Neutrophil (primary cell): Measurements from ENCODE around the gene COL2A1.

Experiments
- H3K27ac ChIP-seq: fragments of 200-600 bp; sonication (generic); 2 replicates; pipeline ENCODE4 v1.5.1; 2016; ENCODE audit warnings: mild to moderate bottlenecking, moderate library complexity
- H3K27me3 ChIP-seq: fragments of 200-600 bp; sonication (generic); 2 replicates; pipeline ENCODE4 v1.6.0; 2016; ENCODE audit warnings: mild to moderate bottlenecking
- H3K36me3 ChIP-seq: fragments of 200-600 bp; sonication (generic); 2 replicates; pipeline ENCODE4 v1.5.1; 2017
- H3K4me1 ChIP-seq, 2 experiments: fragments of 200-600 bp in 1 of 2; sonication (generic) in 1 of 2; 1 replicate in 1 of 2; 2 replicates in 1 of 2; pipeline versions ENCODE4 v1.5.1 to v1.6.1; 2013 to 2016; ENCODE audit warnings: low read depth in 1 of 2, low read length in 1 of 2, mild to moderate bottlenecking in 1 of 2, moderate library complexity in 1 of 2; ENCODE audit not compliant: control insufficient read depth in 1 of 2, insufficient read depth in 1 of 2
- H3K4me3 ChIP-seq, 2 experiments: fragments of 200-600 bp in 1 of 2; sonication (generic) in 1 of 2; 1 replicate in 1 of 2; 2 replicates in 1 of 2; pipeline ENCODE4 v1.5.1; 2013 to 2016; ENCODE audit warnings: low read depth in 1 of 2, low read length in 1 of 2, mild to moderate bottlenecking in 1 of 2, moderate library complexity in 1 of 2
- H3K9me3 ChIP-seq: fragments of 200-600 bp; sonication (generic); 2 replicates; pipeline ENCODE4 v1.5.1; 2016
- TF ChIP-seq, protein P1 (sequence below): fragments of 200-600 bp; sonication (generic); IDR thresholded peaks from 2 replicates; pipeline ENCODE4 v1.5.1; 2016; ENCODE audit warnings: antibody characterized with exemption

The COL2A1 gene

DNA sequence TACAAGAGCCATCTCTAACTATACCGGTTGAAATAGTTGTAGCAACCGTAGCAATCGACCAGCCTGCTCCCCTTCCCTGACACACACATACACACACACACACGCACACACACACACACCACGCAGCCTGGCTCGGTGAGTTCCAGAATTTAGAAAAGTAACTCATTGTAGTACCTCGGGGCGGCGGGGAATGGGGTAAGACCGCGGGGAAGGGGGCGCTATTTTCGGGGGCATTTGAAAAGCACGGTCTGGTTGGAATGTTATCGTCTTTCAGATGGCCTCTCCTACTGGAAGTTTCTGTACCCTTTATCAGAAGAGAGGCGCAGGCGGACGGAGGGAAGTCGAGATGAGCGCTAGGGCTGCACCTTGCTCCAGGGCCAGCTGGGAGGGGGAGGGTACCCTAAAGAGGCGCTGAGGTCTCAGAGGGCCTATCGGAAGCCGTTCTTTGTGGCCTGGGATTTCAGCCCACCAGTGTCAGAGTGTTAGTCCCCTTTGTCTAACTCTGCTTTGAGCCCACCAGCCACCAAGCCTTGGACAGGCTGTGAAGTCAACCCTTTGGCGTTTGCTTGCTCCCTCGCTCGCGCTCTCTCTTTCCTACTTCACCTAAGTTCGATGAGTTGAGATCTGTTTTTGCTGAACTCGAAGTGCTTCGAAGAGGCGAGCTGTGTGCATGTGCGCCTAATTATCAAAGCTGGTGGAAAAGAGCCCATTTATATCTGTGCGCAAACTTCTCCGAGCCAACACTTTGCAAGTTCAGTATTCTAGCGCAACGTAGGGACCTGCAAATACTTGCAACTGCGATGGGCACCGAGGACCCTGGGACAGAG lies 837 bp downstream of the COL2A1 start:
- TF ChIP-seq, protein P1, sequence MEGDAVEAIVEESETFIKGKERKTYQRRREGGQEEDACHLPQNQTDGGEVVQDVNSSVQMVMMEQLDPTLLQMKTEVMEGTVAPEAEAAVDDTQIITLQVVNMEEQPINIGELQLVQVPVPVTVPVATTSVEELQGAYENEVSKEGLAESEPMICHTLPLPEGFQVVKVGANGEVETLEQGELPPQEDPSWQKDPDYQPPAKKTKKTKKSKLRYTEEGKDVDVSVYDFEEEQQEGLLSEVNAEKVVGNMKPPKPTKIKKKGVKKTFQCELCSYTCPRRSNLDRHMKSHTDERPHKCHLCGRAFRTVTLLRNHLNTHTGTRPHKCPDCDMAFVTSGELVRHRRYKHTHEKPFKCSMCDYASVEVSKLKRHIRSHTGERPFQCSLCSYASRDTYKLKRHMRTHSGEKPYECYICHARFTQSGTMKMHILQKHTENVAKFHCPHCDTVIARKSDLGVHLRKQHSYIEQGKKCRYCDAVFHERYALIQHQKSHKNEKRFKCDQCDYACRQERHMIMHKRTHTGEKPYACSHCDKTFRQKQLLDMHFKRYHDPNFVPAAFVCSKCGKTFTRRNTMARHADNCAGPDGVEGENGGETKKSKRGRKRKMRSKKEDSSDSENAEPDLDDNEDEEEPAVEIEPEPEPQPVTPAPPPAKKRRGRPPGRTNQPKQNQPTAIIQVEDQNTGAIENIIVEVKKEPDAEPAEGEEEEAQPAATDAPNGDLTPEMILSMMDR = no peak
- H3K4me3 ChIP-seq = no peak overlapping the region
- H3K36me3 ChIP-seq = no peaks in the 10 kb centered on the region
- H3K27me3 ChIP-seq = peaks cover 100% of the 10 kb centered on the region
- H3K27ac ChIP-seq = no peak overlapping the region
- no peaks in the 10 kb centered on the region for H3K9me3 ChIP-seq
- peaks cover 13 to 16% of the 10 kb centered on the region in 2 experiments for H3K4me1 ChIP-seq

DNA sequence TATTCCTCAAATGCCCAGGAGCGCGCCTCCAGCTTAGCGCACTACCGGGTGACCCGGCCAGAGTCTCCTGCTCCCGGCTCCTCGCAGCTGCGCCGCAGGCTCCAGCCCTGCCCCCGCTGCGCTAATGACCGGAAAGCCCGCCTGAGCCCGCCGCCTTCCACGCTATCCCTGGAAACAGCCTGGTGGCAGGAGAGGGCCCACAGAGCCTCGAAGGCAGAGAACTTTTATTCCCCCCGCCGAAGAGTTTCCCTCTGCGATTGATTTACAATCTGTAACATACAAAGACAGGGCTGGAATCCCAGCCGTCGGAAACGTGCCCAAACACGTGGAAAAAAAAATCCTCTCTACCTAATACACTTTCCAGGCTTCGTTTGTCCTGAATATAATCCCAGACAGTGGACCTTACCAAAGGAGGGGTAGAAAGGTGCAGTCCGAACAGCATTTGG lies 1.5 kb downstream of the COL2A1 start:
- Histone ChIP-seq H3K27me3 (peaks cover 100% of the 10 kb centered on the region), H3K36me3 (no peaks in the 10 kb centered on the region), H3K4me3 (no peak overlapping the region), H3K27ac (no peak overlapping the region), H3K4me1 (peaks cover 13 to 16% of the 10 kb centered on the region in 2 experiments), H3K9me3 (no peaks in the 10 kb centered on the region)
- TF ChIP-seq, protein P1 = no peak

DNA sequence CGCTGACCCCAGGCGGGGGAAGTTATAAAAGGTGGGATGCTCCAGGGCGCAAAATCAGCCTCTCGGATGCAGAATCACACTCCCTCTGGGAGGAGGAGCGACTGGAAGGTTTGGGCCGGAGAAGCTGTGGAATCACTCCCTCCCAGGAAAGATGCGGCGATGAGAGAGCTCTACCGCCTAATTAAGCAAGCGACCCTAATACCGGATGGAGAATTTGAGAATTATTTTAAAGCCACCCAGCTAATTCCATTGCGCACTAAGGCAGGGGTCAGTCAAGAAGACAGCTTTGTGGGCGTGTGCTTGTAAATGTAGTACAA lies 1.9 kb downstream of the COL2A1 start:
- peaks cover 100% of the 10 kb centered on the region for H3K27me3 ChIP-seq
- H3K9me3 ChIP-seq = no peaks in the 10 kb centered on the region
- H3K27ac ChIP-seq = no peak overlapping the region
- H3K4me3 ChIP-seq = no peak overlapping the region
- H3K36me3 ChIP-seq = no peaks in the 10 kb centered on the region
- TF ChIP-seq, protein P1 = no peak
- peaks cover 13 to 16% of the 10 kb centered on the region in 2 experiments for H3K4me1 ChIP-seq

DNA sequence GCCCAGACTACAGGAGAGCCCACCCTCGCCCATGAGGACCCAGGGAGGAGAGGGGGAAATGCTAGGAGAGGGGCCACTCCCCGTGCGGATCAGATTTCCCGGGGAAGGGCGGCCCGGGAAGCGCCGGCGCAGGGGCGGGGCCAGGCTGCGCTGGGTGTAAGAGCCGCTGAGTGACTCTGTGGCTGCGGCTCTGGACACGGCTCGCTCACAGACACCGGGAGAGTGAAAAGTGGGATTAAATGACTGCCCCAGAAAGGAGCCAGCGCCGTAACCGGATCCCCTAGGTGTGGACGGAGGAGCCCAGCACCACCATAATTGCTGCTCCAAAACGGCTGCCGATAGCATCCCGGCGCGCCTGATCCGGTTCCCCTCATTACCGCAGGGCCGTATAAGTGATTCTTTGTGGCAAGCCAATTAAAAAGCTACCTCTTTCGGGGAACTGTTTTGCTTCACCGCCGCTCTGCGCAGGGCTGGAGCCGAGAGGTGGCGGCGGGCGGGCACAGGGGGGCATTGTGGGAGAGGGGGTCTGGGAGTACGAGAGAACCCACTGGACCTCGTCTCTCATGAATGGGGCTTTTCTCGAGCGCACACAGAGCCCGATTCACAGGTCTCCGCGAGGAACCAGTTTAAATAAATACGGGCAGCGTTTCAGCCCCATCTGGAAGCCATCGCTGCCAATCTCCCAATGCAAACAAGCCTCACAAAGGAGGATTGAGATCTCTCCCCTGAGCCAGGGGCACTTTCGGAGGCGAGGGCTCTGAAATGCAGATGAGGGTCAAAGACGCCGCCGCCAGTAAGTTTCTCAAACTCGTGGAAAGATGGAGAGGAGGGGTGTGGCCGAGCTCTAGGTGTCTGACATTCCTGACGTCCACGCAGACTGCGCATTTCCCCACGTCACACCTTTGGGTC lies 2.5 kb downstream of the COL2A1 start:
- no peak overlapping the region for H3K27ac ChIP-seq

DNA sequence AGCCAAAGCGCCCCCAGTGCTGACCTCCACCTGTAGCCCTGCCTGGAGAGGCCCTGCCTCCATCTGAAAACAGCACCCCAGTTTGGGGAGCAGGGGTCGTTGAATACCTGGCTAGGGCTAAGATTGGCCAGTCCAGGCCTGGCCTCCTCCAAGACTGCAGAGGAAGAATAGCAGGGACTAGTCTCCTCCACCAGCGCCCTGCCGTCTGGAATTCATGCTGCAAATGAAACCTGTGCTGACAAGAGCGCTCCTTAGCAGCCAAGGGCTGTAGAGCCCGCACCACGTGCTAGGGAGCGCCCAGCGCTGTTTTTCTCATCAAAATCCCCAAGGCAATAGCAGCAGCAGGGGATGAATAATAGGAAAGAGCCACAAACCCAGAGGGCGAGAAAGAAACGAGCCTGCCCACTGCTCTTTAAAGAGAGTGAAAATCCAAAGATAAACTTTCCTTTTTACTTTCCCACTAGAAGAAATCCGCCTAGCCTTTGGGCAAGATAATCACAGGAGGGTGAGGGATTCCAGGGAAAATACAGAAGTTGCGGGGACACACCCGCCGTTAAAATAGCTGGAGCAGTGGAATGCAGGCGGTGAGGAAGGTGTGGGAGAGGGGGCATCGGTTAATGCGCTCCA lies 3.3 kb downstream of the COL2A1 start:
- TF ChIP-seq, protein P1 = no peak
- peaks cover 100% of the 10 kb centered on the region for H3K27me3 ChIP-seq
- H3K27ac ChIP-seq = no peak overlapping the region
- no peaks in the 10 kb centered on the region for H3K9me3 ChIP-seq
- H3K4me1 ChIP-seq = peaks cover 13 to 16% of the 10 kb centered on the region in 2 experiments
- H3K4me3 ChIP-seq = no peak overlapping the region
- H3K36me3 ChIP-seq = no peaks in the 10 kb centered on the region

More for the DNA sequence above, 2.5 kb downstream of the COL2A1 start:
- Histone ChIP-seq H3K4me1 (peaks cover 13 to 16% of the 10 kb centered on the region in 2 experiments), H3K36me3 (no peaks in the 10 kb centered on the region), H3K4me3 (no peak overlapping the region), H3K9me3 (no peaks in the 10 kb centered on the region), H3K27me3 (peaks cover 100% of the 10 kb centered on the region)
- TF ChIP-seq, protein P1 = no peak
